RWPE2 (cell line): Measurements from ENCODE around the gene NMNAT2.
A peak's percentile ranks its signal among the peaks of the same experiment; 100 is the strongest.

ENCODE experiments used
- ATAC-seq: fragments of 200-7000 bp; cut with Tn5 transposase; 3 replicates; pipeline ENCODE4 v1.9.1; 2021; ENCODE audit warnings: low read depth
- DNase-seq: peaks from one replicate; pipeline ENCODE4 v3.0.0-alpha.2; 2020; ENCODE audit warnings: low spot score
- H3K27ac ChIP-seq: fragments of 450-650 bp; 2 replicates; pipeline ENCODE4 v1.5.1; 2017; ENCODE audit warnings: mild to moderate bottlenecking; ENCODE audit not compliant: poor library complexity, severe bottlenecking
- H3K27me3 ChIP-seq: fragments of 250-450 bp; sonication (Bioruptor Pico); 2 replicates; pipeline ENCODE4 v1.5.1; 2021; ENCODE audit warnings: mild to moderate bottlenecking, moderate library complexity; ENCODE audit not compliant: insufficient read depth, poor library complexity, severe bottlenecking
- H3K36me3 ChIP-seq: fragments of 250-450 bp; sonication (Bioruptor Pico); 2 replicates; pipeline ENCODE4 v1.5.1; 2020; ENCODE audit warnings: low read depth, mild to moderate bottlenecking, moderate library complexity
- H3K4me1 ChIP-seq: fragments of 250-450 bp; sonication (Bioruptor Pico); 2 replicates; pipeline ENCODE4 v1.5.1; 2021; ENCODE audit warnings: mild to moderate bottlenecking, moderate library complexity; ENCODE audit not compliant: insufficient read depth, poor library complexity, severe bottlenecking
- H3K4me3 ChIP-seq: fragments of 250-450 bp; sonication (Bioruptor Pico); 2 replicates; pipeline ENCODE4 v1.5.1; 2021; ENCODE audit warnings: mild to moderate bottlenecking, moderate library complexity; ENCODE audit not compliant: severe bottlenecking
- H3K9me3 ChIP-seq: fragments of 250-450 bp; sonication (Bioruptor Pico); 2 replicates; pipeline ENCODE4 v1.5.1; 2021; ENCODE audit warnings: mild to moderate bottlenecking, moderate library complexity; ENCODE audit not compliant: severe bottlenecking
- CTCF ChIP-seq: fragments of 450-650 bp; IDR thresholded peaks from one replicate; pipeline ENCODE4 v1.5.1; 2017; ENCODE audit warnings: mild to moderate bottlenecking, moderate library complexity; ENCODE audit not compliant: poor library complexity, severe bottlenecking

The NMNAT2 gene

GRCh38 chr1:183319051-183319450 is 99.1 kb downstream of the NMNAT2 start:
- Histone ChIP-seq H3K27ac (no peak overlapping the region), H3K4me1 (no peaks in the 10 kb centered on the region), H3K9me3 (no peaks in the 10 kb centered on the region), H3K36me3 (no peaks in the 10 kb centered on the region), H3K27me3 (no peaks in the 10 kb centered on the region), H3K4me3 (no peak overlapping the region)
- TF ChIP-seq CTCF: no peak
- DNase-seq (no peak), ATAC-seq (peak; percentile 17; the same call in 1 of the 3 replicates)

- DNase-seq: no peak
Observed at GRCh38 chr1:183318433-183318832, 99.7 kb downstream of the NMNAT2 start.

GRCh38 chr1:183315991-183316758 is 102.0 kb downstream of the NMNAT2 start:
- no peak for TF ChIP-seq CTCF
- Histone ChIP-seq H3K36me3 (no peaks in the 10 kb centered on the region), H3K4me1 (no peaks in the 10 kb centered on the region), H3K27me3 (no peaks in the 10 kb centered on the region), H3K4me3 (no peak overlapping the region), H3K9me3 (no peaks in the 10 kb centered on the region), H3K27ac (no peak overlapping the region)
- DNase-seq (no peak), ATAC-seq (no peak)

More at GRCh38 chr1:183318433-183318832, 99.7 kb downstream of the NMNAT2 start:
- no peaks in the 10 kb centered on the region for H3K36me3 ChIP-seq
- no peak overlapping the region for H3K27ac ChIP-seq
- peak; percentile 77 for TF ChIP-seq CTCF
- no peak overlapping the region for H3K4me3 ChIP-seq
- no peaks in the 10 kb centered on the region for H3K9me3 ChIP-seq
- peak; percentile 97 for ATAC-seq
- H3K4me1 ChIP-seq: no peaks in the 10 kb centered on the region
- H3K27me3 ChIP-seq: no peaks in the 10 kb centered on the region

- TF ChIP-seq CTCF: no peak
- Histone ChIP-seq H3K36me3 (no peaks in the 10 kb centered on the region), H3K27me3 (no peaks in the 10 kb centered on the region), H3K9me3 (no peaks in the 10 kb centered on the region), H3K27ac (no peak overlapping the region), H3K4me3 (no peak overlapping the region), H3K4me1 (no peaks in the 10 kb centered on the region)
- DNase-seq: no peak
- ATAC-seq: no peak
Observed at GRCh38 chr1:183313063-183313462, 105.1 kb downstream of the NMNAT2 start.
